Colonic mucosa (tissue), 4 donors: ENCODE measurements around the gene RNASE11. TPM values are rescaled to one million over a fixed set of nuclear protein-coding genes. Genes with fewer than 3 reads are reported as not detected.
A peak's percentile ranks its signal among the peaks of the same experiment; 100 is the strongest.

Experiments
- DNase-seq: peaks from one replicate; pipeline ENCODE4 v3.0.0-alpha.2; 2020
- H3K27ac ChIP-seq: fragments of 200-600 bp; one replicate; pipeline ENCODE4 v1.8.0; 2021
- H3K27me3 ChIP-seq: fragments of 200-600 bp; one replicate; pipeline ENCODE4 v1.8.0; 2021
- H3K36me3 ChIP-seq: fragments of 200-600 bp; one replicate; pipeline ENCODE4 v1.8.0; 2021
- H3K4me1 ChIP-seq: fragments of 200-600 bp; one replicate; pipeline ENCODE4 v1.8.0; 2021; ENCODE audit warnings: mild to moderate bottlenecking
- H3K4me3 ChIP-seq: fragments of 200-600 bp; one replicate; pipeline ENCODE4 v1.8.0; 2021
- H3K9ac ChIP-seq, 2 donors: one replicate each; pipeline ENCODE4 v1.7.0; 2013; ENCODE audit warnings: control low read depth in 2 of 2, low read depth in 2 of 2, low read length in 2 of 2
- H3K9me3 ChIP-seq: fragments of 200-600 bp; one replicate; pipeline ENCODE4 v1.8.0; 2021
- intact Hi-C: fragments of 100-400 bp; cut with DNase I; formaldehyde crosslinking; loops from one replicate; pipeline ENCODE4 v1.14.1; 2022
- total RNA-seq, 2 donors: library from RNA; stranded (reverse); fragmentation: NEBNext Ultra II Directional in 1 of 2; extraction: Animal tissue kit (Norgen Biotek cat#: 25700) in 1 of 2; gene quantifications; one replicate each; pipeline ENCODE4 v1.2.1, GENCODE V29; 2021
- TF ChIP-seq, protein P1 (sequence below): fragments of 200-600 bp; IDR thresholded peaks from one replicate; pipeline ENCODE4 v1.8.0; 2022; ENCODE audit warnings: antibody characterized with exemption, mild to moderate bottlenecking
- donor health status: healthy.
- donor health status: DM: no; HTN: no; CAD: no.
- donor health status: DM: no; HTN: no; CAD: no.

The RNASE11 gene
- total RNA-seq, 2 donors from 2014 or later = not detected

DNA sequence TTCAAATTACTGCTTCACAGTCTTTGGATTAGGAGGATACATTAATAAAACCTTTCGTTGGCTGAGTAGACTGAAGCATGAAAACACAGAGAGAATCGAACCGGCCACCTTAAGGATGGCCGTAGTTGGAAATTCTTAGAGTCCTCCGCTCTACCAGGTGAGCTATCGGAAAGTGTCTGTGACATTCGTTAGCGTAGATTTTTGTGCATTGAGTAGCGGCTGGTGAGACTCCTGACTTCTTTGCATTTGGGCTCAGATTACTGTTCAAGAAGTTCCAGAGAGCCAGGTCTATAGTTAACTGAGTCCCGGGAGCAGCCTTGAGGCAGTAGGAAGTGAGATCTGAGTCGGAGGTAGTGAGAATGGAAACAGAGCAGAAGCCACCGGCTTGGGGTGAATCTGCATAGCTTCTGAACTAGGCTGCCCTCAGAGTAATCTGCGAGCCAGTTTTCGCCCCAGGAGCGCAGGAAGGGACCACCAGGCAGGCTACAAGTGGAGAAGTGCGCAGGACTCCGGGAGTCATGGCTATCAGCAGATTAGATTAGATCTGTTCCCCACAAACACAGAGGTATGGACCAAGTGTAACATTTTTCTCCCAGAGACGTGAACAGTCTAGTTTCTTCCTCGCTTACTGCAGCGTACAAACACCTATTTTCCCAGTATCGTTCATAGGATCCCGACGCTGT, 42.7 kb upstream of the RNASE11 start:
- Histone ChIP-seq H3K36me3 (no peaks in the 10 kb centered on the region), H3K9ac (peak overlapping the region in 1 of 2 donors; percentile 16), H3K27me3 (no peaks in the 10 kb centered on the region), H3K4me1 (peaks cover 4% of the 10 kb centered on the region), H3K27ac (no peak overlapping the region), H3K4me3 (peak overlapping the region; percentile 23), H3K9me3 (no peaks in the 10 kb centered on the region)
- TF ChIP-seq, protein P1, sequence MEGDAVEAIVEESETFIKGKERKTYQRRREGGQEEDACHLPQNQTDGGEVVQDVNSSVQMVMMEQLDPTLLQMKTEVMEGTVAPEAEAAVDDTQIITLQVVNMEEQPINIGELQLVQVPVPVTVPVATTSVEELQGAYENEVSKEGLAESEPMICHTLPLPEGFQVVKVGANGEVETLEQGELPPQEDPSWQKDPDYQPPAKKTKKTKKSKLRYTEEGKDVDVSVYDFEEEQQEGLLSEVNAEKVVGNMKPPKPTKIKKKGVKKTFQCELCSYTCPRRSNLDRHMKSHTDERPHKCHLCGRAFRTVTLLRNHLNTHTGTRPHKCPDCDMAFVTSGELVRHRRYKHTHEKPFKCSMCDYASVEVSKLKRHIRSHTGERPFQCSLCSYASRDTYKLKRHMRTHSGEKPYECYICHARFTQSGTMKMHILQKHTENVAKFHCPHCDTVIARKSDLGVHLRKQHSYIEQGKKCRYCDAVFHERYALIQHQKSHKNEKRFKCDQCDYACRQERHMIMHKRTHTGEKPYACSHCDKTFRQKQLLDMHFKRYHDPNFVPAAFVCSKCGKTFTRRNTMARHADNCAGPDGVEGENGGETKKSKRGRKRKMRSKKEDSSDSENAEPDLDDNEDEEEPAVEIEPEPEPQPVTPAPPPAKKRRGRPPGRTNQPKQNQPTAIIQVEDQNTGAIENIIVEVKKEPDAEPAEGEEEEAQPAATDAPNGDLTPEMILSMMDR = no peak
- peak; percentile 72 for DNase-seq
- intact Hi-C loops = no loop called here

DNA sequence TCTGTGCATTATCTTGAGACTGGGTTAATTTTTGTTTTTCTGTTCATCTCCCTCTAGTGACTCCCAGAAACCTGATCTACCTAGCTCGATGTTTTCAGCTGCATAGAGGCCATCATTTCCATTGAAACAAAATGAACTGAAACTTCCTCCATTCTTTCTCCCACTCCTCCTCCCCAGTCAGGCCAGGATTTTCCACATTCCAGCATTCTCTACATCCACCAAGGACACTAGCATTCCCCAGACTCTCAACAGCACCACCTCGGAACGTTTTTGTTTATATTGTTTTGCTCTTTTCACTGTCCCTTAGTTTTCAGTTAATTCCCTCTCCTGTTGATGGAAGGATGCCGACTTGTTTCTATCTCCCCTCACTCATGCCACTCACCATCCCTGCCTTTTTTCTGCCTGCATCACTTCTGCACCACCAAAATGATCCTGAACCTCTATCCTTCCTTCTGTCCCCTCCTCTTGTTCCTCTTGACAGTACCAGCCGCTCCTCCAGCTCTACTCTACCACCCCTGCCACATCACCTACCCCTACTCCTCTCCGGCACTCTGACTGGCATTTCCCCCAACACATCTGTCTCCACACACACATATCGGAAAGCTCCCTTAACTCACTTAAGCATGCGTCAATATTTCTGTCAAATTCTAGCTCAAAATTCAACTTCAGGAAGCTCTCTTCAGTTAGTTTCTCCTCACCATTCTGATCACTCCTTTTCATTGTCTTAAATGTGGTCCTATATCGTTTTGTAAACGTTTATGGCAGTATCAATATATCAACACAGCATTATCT, 40.5 kb upstream of the RNASE11 start:
- Histone ChIP-seq H3K36me3 (no peaks in the 10 kb centered on the region), H3K4me1 (peaks cover 9% of the 10 kb centered on the region), H3K4me3 (no peak overlapping the region), H3K27me3 (no peaks in the 10 kb centered on the region), H3K9ac (no peak overlapping the region), H3K9me3 (no peaks in the 10 kb centered on the region), H3K27ac (no peak overlapping the region)
- TF ChIP-seq, protein P1 = no peak
- DNase-seq = no peak
- intact Hi-C loops = no loop called here

DNA sequence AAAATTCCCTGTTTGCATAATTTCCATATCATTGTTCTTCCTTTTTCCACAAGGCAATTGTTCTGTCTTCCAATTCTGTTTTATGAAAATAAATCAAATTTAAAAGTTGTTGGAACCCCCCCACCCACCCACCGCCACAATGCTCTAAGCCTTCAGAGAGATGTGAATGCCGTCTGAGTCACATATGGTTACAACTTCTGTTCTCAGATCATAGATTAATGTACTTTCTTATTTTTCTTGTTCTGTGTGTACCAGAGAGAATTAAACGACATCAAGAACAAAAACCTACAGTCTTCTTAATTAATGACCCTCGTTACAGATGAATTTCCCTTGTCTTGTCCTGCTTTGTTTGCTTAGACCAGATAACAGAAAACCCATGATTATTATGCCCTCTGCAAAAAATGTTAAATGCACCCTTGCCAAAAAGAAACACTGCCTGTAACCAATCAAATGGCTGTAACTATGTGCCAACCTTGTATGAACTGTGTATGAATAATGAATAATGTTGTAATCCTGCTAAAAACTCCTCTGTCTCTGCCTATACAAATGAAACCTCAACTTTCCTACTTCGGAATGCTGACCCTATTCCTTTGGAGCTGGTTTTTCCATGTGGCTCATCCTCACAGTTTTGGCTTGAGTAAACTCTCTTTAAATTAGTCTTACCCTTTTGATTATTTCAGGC, 39.7 kb upstream of the RNASE11 start:
- Histone ChIP-seq H3K36me3 (no peaks in the 10 kb centered on the region), H3K27me3 (no peaks in the 10 kb centered on the region), H3K4me1 (peaks cover 9% of the 10 kb centered on the region), H3K9ac (no peak overlapping the region), H3K27ac (no peak overlapping the region), H3K4me3 (no peak overlapping the region), H3K9me3 (no peaks in the 10 kb centered on the region)
- TF ChIP-seq, protein P1 = no peak
- no peak for DNase-seq
- intact Hi-C loops = no loop called here

DNA sequence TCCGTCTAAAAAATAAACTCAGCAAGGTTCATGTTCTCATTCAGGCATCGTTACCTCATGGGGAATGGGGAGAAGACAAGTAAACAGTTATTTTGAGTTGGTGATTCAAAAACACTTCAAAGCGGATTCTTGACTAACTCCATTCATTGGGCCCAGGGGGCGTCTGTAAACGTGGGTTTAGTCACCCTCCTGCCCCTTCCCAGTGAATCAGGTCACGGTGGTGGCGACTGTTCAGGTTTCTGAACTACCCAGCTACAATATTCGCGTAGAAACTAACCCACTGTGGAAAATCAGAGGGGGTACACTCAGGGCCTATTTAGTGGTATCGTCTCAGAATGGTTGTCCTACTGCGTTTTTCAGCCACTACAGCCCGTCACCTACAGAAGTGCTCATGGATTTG, 38.5 kb upstream of the RNASE11 start:
- TF ChIP-seq, protein P1 = no peak
- no peak overlapping the region for H3K4me3 ChIP-seq
- H3K27me3 ChIP-seq = no peaks in the 10 kb centered on the region
- intact Hi-C loops = no loop called here
- peaks cover 4% of the 10 kb centered on the region for H3K4me1 ChIP-seq
- H3K36me3 ChIP-seq = no peaks in the 10 kb centered on the region
- no peak overlapping the region for H3K27ac ChIP-seq
- no peak for DNase-seq
- H3K9ac ChIP-seq = peak overlapping the region in 1 of 2 donors; percentile 4
- no peaks in the 10 kb centered on the region for H3K9me3 ChIP-seq

DNA sequence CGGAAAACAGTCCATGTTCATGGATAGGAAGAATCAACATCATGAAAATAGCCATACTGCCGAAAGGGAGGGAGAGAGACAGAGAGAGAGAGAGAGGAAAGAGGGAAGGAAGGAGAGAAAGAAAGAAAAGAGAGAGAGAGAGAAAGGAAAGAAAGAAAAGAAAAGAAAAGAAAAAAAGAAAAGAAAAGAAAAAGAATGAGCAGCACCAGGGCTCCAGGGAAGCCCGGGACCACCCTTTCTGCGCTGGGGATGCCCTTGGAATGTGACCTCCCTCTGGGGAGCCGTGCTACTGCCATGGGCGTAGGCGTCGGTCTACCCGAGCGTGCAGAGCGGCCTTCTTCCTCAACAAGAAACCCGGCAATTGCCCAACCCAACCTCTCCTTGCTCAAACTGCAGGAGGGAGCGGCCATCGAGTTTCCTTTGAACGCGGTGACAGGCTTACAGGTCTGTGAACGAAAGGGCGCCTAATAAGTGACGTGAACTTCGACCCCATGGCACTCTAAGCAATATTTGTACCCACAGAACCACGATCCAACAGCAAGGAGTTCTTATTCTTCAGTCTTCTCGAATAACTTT, 36.8 kb upstream of the RNASE11 start:
- intact Hi-C loops = no loop called here
- Histone ChIP-seq H3K36me3 (no peaks in the 10 kb centered on the region), H3K4me3 (no peak overlapping the region), H3K9ac (peak overlapping the region in 1 of 2 donors; percentile 51), H3K4me1 (peaks cover 4% of the 10 kb centered on the region), H3K9me3 (no peaks in the 10 kb centered on the region), H3K27ac (peak overlapping the region; percentile 42), H3K27me3 (no peaks in the 10 kb centered on the region)
- peak; percentile 86 for DNase-seq
- TF ChIP-seq, protein P1 = no peak
